ENCODE results near the gene SMS. TPM values are rescaled to one million over a fixed set of nuclear protein-coding genes. Genes with fewer than 3 reads are reported as not detected.

Gene SMS
- polyA plus RNA-seq, 1 donor (not counting 4 experiments of a cell fraction or from before 2014, with no cell fraction given) = 142 TPM

GRCh38 chrX:21972046-21972445, 31.5 kb downstream of the SMS start:
- Histone ChIP-seq H3K79me2 (ENCODE audit: control insufficient read depth, insufficient read depth, low read length) (peaks cover 30% of the 10 kb centered on the region), H3K9ac (ENCODE audit: control insufficient read depth, extremely low read depth, insufficient read depth, low read length) (no peak overlapping the region), H3K36me3 (ENCODE audit: control insufficient read depth in 2 of 2, extremely low read depth in 1 of 2, insufficient read depth in 2 of 2, low read length in 2 of 2) (peaks cover 6 to 13% of the 10 kb centered on the region in 2 experiments), H3K9me1 (ENCODE audit: control insufficient read depth, extremely low read depth, insufficient read depth, low read length) (no peaks in the 10 kb centered on the region), H3K9me3 (ENCODE audit: control insufficient read depth, low read depth, low read length) (no peaks in the 10 kb centered on the region), H2AFZ (ENCODE audit: control insufficient read depth, low read length) (no peak overlapping the region), H3K27ac (ENCODE audit: control insufficient read depth, insufficient read depth, low read length) (no peak overlapping the region), H4K20me1 (ENCODE audit: control insufficient read depth, extremely low read depth, insufficient read depth, low read length) (peaks cover 6% of the 10 kb centered on the region), H3K4me2 (ENCODE audit: control insufficient read depth, extremely low read depth, insufficient read depth, low read depth, low read length) (no peak overlapping the region), H3K4me3 (ENCODE audit: control insufficient read depth in 2 of 3, extremely low read depth in 1 of 3, insufficient read depth in 2 of 3, low read depth in 1 of 3, low read length in 3 of 3) (no peak overlapping the region), H3K4me1 (ENCODE audit: control insufficient read depth, extremely low read depth, insufficient read depth, low read length) (peaks cover 14% of the 10 kb centered on the region), H3K27me3 (ENCODE audit: control insufficient read depth, extremely low read depth, insufficient read depth, low read length) (no peaks in the 10 kb centered on the region)
- FAIRE-seq (no peak), DNase-seq (ENCODE audit: low read depth, low spot score) (no peak)
- TF ChIP-seq EZH2 (IDR thresholded peaks at IDR 0.05; ENCODE audit: low read length) = no peak
- TF ChIP-seq, protein P1, sequence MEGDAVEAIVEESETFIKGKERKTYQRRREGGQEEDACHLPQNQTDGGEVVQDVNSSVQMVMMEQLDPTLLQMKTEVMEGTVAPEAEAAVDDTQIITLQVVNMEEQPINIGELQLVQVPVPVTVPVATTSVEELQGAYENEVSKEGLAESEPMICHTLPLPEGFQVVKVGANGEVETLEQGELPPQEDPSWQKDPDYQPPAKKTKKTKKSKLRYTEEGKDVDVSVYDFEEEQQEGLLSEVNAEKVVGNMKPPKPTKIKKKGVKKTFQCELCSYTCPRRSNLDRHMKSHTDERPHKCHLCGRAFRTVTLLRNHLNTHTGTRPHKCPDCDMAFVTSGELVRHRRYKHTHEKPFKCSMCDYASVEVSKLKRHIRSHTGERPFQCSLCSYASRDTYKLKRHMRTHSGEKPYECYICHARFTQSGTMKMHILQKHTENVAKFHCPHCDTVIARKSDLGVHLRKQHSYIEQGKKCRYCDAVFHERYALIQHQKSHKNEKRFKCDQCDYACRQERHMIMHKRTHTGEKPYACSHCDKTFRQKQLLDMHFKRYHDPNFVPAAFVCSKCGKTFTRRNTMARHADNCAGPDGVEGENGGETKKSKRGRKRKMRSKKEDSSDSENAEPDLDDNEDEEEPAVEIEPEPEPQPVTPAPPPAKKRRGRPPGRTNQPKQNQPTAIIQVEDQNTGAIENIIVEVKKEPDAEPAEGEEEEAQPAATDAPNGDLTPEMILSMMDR (optimal IDR thresholded peaks at IDR 0.05 in 1 of 3, IDR thresholded peaks at IDR 0.05 in 1 of 3, conservative IDR thresholded peaks at IDR 0.05 in 1 of 3; ENCODE audit: extremely low read depth in 1 of 3, insufficient read depth in 2 of 3, low read length in 3 of 3) = no peak
- dilution Hi-C loops (cut with MboI; ENCODE audit: extremely low pct_ligation_motif_present, low sequenced_read_pairs) = no loop called here

- no peaks in the 10 kb centered on the region for H4K20me1 ChIP-seq (ENCODE audit: control insufficient read depth, extremely low read depth, insufficient read depth, low read length)
- no peak overlapping the region for H2AFZ ChIP-seq (ENCODE audit: control insufficient read depth, low read length)
- TF ChIP-seq, protein P1 (optimal IDR thresholded peaks at IDR 0.05 in 1 of 3, IDR thresholded peaks at IDR 0.05 in 1 of 3, conservative IDR thresholded peaks at IDR 0.05 in 1 of 3; ENCODE audit: extremely low read depth in 1 of 3, insufficient read depth in 2 of 3, low read length in 3 of 3) = peak in 1 of 3 experiments; percentile 16
- no peak for TF ChIP-seq EZH2 (IDR thresholded peaks at IDR 0.05; ENCODE audit: low read length)
- H3K9me3 ChIP-seq (ENCODE audit: control insufficient read depth, low read depth, low read length) = no peaks in the 10 kb centered on the region
- H3K4me3 ChIP-seq (ENCODE audit: control insufficient read depth in 2 of 3, extremely low read depth in 1 of 3, insufficient read depth in 2 of 3, low read depth in 1 of 3, low read length in 3 of 3) = no peak overlapping the region
- dilution Hi-C loops (cut with MboI; ENCODE audit: extremely low pct_ligation_motif_present, low sequenced_read_pairs) = no loop called here
- DNase-seq (ENCODE audit: low read depth, low spot score) = no peak
- no peaks in the 10 kb centered on the region for H3K9me1 ChIP-seq (ENCODE audit: control insufficient read depth, extremely low read depth, insufficient read depth, low read length)
- FAIRE-seq = no peak
- H3K27me3 ChIP-seq (ENCODE audit: control insufficient read depth, extremely low read depth, insufficient read depth, low read length) = no peaks in the 10 kb centered on the region
- no peak overlapping the region for H3K27ac ChIP-seq (ENCODE audit: control insufficient read depth, insufficient read depth, low read length)
- H3K9ac ChIP-seq (ENCODE audit: control insufficient read depth, extremely low read depth, insufficient read depth, low read length) = no peak overlapping the region
- H3K79me2 ChIP-seq (ENCODE audit: control insufficient read depth, insufficient read depth, low read length) = peaks cover 24% of the 10 kb centered on the region
- H3K36me3 ChIP-seq (ENCODE audit: control insufficient read depth in 2 of 2, extremely low read depth in 1 of 2, insufficient read depth in 2 of 2, low read length in 2 of 2) = peaks cover 5 to 11% of the 10 kb centered on the region in 2 experiments
- peaks cover 14% of the 10 kb centered on the region for H3K4me1 ChIP-seq (ENCODE audit: control insufficient read depth, extremely low read depth, insufficient read depth, low read length)
- no peak overlapping the region for H3K4me2 ChIP-seq (ENCODE audit: control insufficient read depth, extremely low read depth, insufficient read depth, low read depth, low read length)
Observed at GRCh38 chrX:21972721-21973120, 32.2 kb downstream of the SMS start.
